Erythroblast (primary cell): Measurements from ENCODE around the gene GIMAP8.
"Not testable (repeated sequence)": the region's sequence is repeated elsewhere in the genome, so short reads cannot be mapped to it uniquely, and the experiment has no call there.

ENCODE experiments used
- DNase-seq, 2 experiments: peaks; one replicate each; lab custom pipeline; 2025; lab: John Stamatoyannopoulos, UW
- GATA1 ChIP-seq: IDR thresholded peaks from 2 replicates; pipeline ENCODE4 v1.6.1; 2011; ENCODE audit warnings: low read depth, mild to moderate bottlenecking, control low read depth, low read length, moderate library complexity
- POLR2A ChIP-seq: IDR thresholded peaks from 2 replicates; pipeline ENCODE4 v1.6.1; 2011; ENCODE audit warnings: mild to moderate bottlenecking, low read length

GIMAP8 gene

GRCh38 chr7:150453181-150453580, 2.8 kb downstream of the GIMAP8 start:
- no peak for DNase-seq
- TF ChIP-seq POLR2A: no peak
- no peak for TF ChIP-seq GATA1

DNA sequence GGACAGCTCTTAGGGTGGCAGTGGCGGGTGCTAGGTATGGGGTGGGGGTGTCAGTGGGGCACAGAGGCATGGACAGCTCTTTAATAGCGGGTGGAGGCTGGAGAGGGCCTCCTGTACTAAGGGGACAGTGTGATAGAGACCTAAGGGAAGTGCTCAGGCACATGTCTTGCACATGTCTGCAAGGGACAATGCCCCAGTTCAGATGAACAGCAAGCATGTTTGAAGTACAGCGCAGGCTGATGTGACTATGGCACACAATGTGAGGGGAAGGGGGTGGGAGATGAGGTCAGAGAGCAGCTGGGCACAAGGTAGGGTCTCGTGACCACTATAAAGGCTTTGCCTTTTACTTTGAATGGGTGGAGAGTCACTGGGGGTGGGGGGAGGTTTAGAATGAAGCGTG, 3.5 kb downstream of the GIMAP8 start:
- TF ChIP-seq POLR2A (no peak), GATA1 (no peak)
- DNase-seq: no peak

GRCh38 chr7:150457064-150457463, 6.6 kb downstream of the GIMAP8 start:
- DNase-seq: not testable (repeated sequence)

GRCh38 chr7:150458235-150458634, 7.8 kb downstream of the GIMAP8 start:
- no peak for DNase-seq
- TF ChIP-seq GATA1 (no peak), POLR2A (no peak)

GRCh38 chr7:150458756-150459155, 8.3 kb downstream of the GIMAP8 start:
- no peak for TF ChIP-seq POLR2A
- no peak for TF ChIP-seq GATA1
- no peak for DNase-seq

DNA sequence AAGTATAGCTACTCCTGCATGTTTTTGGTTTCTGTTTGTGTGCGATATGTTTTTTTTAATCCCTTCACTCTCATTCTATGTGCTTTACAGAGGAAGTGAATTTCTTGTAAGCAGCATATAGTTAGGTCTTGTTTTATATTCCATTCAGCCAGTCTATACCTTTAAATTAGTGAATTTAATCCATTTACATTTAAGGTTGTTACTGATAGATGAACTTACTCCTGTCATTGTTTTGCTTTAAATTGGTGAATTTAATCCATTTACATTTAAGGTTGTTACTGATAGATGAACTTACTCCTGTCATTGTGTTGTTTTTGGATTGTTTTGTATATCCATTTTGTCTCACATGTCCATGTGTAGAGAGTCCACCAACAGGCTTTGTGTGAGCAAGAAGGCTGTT, 11.1 kb downstream of the GIMAP8 start:
- no peak for DNase-seq
- TF ChIP-seq GATA1: no peak
- no peak for TF ChIP-seq POLR2A

- TF ChIP-seq POLR2A (no peak), GATA1 (no peak)
- DNase-seq: no peak
Measured at GRCh38 chr7:150462413-150462812, 12.0 kb downstream of the GIMAP8 start.

DNA sequence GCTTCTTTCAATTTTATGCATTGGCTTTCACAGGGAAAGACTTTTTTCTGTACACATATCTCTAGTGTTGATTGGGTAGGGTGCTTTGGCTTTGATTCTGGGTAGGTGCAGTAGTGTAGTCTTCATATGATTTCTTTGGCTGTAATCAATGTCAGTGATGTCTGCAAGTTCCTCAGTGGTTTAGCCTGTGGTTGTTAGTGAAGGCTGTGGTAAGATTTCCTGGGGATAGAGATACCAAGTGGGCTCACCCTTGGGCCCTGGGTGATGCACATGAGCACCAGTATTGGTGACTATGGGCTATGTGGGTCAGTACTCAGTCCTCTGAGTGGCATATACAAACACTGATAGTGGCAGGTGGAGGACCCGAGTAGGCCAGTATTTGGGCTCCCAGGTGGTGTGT, 13.0 kb downstream of the GIMAP8 start:
- TF ChIP-seq POLR2A: no peak
- TF ChIP-seq GATA1: no peak
- no peak for DNase-seq

GRCh38 chr7:150464962-150465361, 14.5 kb downstream of the GIMAP8 start:
- no peak for TF ChIP-seq POLR2A
- TF ChIP-seq GATA1: no peak
- DNase-seq: no peak

- no peak for DNase-seq
- no peak for TF ChIP-seq GATA1
- TF ChIP-seq POLR2A: no peak
Measured at GRCh38 chr7:150465414-150465813, 15.0 kb downstream of the GIMAP8 start.

GRCh38 chr7:150466477-150466876, 16.0 kb downstream of the GIMAP8 start:
- TF ChIP-seq GATA1: no peak
- no peak for TF ChIP-seq POLR2A
- DNase-seq: no peak

DNA sequence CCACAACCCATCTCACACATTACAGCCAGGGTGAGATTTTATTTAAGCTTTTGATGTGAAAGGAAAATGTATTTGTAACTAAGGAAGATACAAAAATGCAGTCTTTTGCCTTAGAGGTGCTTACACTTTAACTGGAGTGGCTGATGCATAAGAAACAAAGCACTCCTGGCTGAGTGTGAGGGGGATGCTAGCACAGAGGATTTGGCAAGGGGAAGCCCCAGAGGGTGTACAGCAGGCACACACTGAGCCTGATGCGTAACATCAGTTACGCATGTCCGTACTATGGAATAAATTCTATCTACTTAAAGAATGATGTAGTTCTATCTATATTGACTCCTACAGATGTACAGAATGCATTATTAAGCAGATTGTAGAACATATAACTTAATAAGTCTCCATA, 17.8 kb downstream of the GIMAP8 start:
- no peak for TF ChIP-seq POLR2A
- TF ChIP-seq GATA1: no peak
- no peak for DNase-seq

DNA sequence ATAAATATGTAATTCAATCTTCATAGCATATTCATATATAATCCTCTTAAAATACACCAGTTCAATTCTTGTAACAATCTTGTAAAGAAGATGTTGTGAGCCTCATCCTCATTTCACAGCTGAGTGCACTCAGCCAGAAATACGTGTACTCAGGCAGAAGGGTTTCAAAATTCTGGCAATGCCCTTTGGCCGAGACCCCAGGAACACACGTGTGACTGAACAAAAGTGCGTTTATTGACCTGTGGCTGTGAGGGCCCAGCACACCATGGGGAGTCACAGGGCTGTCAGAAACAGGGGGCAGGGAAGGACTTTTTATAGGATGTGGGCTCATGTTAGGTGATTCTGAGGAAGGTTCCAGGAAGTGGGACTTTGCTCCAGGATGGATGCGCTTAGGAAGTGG, 21.5 kb downstream of the GIMAP8 start:
- DNase-seq: no peak
- TF ChIP-seq GATA1 (no peak), POLR2A (no peak)

- DNase-seq: no peak
- TF ChIP-seq POLR2A: no peak
- no peak for TF ChIP-seq GATA1
Measured at GRCh38 chr7:150473902-150474301, 23.5 kb downstream of the GIMAP8 start.

DNA sequence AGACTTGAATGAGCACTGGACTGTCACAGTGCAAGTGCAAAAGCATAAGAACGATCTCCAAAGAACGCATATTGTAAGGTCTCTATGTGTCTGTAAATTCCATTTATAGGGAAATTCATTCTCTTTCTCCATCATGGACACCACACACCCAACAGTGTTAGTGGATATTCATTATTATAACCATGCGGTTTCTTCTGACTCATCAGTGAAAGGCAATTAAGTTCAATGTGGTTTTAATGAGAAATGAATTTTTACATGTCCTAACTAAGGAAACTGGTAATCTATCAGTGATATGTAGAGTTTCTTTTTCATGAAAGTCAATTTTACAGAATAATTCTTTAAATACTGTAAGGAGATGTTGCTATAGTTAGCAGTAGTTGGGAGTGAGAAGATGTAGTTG, 25.9 kb downstream of the GIMAP8 start:
- no peak for DNase-seq
- no peak for TF ChIP-seq POLR2A
- no peak for TF ChIP-seq GATA1
